GM19193 (cell line): ENCODE measurements around the gene DDIT3.

ENCODE experiments used
- POLR2A ChIP-seq: IDR thresholded peaks from 4 replicates; pipeline ENCODE4 v1.6.1; 2011; ENCODE audit not compliant: insufficient read depth, insufficient read length; ENCODE audit errors: extremely low read depth

The DDIT3 gene

DNA sequence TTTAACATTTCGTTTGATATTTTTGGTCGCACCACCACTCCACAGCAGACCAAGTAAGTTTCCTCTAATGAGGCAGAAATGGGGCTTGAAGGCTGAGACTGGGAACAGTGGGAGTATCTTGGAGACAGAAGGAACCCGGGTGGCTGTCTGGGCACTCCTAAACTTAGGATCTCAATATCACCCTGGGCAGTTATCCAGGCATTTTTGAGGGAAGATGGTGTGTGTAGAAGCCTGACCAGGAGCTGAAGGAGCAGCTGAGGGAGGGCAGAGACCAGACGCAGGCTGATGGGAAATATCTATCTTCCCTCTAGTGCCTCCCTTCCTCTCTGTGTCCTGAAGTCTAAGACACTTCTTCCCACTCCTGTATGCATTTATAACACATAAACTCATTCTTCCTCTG, 21.7 kb downstream of the DDIT3 start:
- TF ChIP-seq POLR2A = no peak

DNA sequence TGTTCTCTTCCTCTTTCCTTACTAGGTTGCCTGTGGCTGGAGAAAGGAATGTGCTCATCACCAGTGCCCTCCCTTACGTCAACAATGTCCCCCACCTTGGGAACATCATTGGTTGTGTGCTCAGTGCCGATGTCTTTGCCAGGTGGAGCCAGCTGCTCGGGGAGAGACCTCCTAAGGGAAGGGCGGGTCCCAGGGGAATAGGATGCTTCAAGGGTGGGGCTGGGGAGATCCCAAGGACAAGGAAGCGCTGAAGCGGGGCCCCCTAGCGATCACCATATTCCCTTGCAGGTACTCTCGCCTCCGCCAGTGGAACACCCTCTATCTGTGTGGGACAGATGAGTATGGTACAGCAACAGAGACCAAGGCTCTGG, 22.2 kb downstream of the DDIT3 start:
- TF ChIP-seq POLR2A = no peak

DNA sequence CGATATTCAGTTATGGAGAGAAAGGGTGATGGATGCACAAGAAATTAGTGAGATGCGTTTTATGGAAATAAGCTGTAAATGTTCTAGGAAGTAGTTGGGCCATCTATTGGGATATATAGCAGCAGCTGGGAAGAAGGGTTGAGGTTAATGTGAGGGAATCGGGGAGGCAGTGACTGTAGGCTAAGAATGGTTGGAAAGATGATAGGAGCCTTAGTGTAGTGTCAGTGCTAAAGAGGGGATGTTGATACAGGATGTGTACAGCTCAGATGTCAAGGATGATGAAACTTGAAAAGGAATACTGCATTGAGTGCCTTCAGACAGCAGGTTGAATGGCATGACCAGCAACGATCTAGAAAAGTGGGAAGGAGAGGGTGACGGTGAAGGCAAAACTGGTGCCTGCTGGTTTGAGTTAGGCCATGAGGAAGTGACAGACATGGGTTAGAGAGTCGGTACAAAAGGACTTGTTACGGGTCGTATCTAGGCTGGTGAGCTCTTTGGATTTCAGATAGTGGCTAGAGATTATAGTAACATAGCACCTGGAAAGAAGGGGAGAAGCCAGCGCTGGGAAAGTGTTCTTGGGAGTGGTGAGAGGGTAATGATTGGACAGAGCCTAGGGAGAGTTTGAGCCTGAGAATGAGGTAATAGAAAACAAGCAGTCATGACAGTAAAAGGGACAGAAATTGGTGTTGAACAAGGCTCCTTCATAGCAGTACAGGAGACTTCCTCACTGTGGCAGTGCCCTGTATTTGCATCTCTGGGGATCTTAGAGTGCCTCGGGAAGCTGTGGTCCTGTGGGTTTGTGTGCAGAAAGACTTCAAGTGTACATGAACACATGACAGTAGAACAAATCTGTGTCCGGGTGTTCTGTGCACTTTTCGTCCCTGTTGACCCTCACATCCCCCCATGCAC, 22.8 kb downstream of the DDIT3 start:
- TF ChIP-seq POLR2A = peak; percentile 25

DNA sequence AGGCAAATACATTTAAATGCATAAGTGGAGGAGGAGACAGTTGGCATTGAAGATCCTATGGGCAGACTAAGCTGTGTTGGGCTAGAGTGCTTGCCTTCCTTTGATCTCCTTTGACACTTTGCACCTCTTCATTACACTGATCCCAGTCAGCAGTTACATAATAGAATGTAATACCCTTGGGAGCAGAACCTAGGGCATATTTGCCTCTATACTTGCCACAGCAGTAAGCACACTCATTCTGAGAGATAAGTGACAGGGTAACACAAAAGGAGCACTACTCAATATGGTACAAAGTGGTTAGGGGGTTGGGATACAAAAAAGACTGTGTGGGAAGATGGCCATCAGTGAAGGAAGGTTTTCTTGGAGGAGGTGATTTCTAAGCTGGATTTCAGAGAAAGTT, 23.5 kb downstream of the DDIT3 start:
- TF ChIP-seq POLR2A = no peak

DNA sequence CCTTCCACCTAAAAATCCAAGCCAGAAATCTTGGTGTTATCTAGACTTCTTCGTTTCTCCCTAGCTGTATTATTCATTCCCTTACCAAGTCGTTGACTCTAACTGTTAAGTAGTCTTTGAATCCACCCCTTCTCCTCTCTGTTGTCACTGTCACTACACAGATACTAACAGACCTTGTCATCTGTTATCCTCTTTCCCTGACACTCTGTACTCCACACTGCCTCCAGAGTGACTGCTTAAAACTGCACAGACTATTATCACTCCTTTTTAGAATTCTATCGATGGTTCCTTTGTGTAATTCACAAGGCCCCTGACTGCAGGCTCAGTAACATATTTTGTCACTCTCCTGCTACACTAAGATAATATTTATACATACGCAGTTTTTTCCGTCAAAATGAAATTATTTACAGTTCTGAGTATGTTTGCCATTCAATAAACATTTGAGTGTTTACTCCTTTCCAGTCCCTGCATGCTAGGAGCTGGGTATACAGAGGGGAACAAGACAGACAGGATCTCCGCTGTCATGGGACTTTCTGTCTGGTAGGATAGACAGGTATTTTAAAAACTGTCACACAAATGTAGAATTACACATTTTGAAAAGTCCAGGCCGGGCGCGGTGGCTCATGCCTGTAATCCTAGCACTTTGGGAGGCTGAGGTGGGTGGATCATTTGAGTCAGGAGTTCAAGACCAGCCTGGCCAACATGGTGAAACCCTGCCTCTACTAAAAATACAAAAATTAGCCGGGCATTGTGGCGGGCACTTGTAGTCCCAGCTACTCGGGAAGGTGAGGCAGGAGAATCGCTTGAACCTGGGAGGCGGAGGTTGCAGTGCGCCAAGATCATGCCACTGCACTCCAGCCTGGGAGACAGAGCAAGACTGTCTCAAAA, 28.7 kb downstream of the DDIT3 start:
- TF ChIP-seq POLR2A = no peak

DNA sequence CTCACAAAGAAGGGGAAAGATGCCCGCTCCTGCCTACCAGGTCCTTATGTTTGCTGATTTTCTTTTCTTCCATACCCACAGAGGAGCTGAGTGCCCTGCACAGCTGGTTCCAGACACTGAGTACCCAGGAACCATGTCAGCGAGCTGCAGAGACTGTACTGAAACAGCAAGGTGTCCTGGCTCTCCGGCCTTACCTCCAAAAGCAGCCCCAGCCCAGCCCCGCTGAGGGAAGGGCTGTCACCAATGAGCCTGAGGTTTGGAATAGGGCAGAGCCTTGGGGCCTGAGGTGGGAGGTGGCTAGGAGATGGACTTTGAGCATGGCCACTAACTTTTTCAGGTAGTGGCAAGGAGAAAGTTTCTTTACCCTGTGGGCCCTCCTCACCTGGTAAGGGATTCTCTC, 30.2 kb downstream of the DDIT3 start:
- TF ChIP-seq POLR2A = no peak

DNA sequence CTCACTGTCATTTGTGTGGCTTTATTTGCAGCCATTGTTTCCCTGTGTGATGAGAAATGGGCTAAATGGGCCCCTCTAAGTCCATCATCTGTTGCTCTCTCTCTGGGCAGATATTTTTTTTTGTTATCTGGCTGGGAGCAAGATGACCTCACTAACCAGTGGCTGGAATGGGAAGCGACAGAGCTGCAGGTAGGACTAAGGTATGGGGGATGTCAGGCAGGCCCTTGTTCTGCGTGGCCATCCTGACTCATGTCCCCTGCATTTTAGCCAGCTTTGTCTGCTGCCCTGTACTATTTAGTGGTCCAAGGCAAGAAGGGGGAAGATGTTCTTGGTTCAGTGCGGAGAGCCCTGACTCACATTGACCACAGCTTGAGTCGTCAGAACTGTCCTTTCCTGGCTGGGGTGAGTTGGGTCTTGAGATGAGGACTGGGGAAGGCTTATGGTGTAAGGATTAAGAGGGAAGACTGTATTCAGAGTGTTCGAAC, 31.1 kb downstream of the DDIT3 start:
- TF ChIP-seq POLR2A = no peak

DNA sequence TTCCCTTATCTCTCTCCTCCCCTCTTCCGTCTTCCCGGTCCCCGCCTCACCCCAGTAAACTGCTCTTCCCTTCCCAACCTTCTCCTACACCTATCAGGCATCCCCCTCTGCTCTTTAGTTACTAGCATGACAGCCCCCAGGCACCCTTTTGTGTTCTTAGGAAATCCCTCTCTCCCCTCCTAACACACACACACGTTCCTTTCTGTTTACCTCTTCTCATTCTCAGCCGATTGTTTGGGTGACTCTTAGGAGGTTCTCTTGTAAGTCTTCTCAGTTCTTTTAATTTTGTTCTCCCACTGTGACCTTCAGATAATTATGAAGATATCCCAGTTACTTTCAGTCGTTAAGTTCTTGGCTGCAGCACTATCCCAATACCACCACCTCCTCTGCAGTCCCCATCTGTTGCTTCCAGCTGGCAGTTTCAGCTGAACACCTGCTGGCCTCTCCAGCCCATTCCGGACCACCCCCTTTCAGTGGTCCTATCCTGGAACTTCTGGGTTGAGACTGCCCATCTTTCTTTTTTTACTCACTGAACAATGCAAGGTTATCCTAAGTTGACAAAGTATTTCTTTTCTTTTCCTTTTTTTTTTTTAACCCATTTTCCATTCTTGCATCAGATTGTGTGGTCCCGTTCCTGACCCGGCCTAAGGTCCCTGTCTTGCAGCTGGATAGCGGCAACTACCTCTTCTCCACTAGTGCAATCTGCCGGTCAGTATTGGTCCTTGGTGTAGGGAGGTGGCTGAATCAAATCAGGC, 31.7 kb downstream of the DDIT3 start:
- no peak for TF ChIP-seq POLR2A

DNA sequence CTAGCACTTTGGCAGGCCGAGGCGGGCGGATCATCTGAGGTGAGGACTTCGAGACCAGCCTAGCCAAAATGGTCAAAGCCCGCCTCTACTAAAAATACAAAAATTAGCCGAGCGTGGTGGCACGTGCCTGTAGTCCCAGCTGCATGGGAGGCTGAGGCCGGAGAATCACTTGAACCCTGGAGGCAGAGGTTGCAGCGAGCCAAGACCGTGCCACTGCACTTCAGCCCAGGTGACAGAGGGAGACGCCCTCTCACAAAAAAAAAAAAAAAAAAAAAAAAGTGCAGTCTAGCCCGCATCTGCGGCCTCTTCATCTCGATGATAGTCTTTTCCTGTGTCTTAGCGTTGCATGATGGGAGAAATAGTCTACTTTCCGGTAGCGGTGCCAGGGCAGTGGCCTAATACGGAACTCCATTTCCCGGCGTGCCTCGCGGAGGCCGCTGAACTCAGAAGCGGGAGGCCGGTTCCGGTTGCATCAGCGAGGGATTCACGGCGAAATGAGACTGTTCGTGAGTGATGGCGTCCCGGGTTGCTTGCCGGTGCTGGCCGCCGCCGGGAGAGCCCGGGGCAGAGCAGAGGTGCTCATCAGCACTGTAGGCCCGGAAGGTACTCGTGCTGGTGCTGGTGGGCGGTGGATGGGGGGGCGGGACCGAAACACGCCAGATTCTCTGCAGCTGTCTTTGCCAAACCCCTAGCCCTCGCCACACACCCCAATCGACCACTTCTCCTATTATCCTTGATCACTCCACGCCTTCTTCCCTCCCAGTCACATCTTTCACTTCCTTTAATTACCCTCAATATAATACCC, 32.5 kb downstream of the DDIT3 start, which contains the start of gene MARS1:
Gene MARS1 (plus strand): TSS at position 472 of the 805 bp plus-strand sequence. CDS start 23 bp downstream, at position 495.
- peak; percentile 92 for TF ChIP-seq POLR2A

DNA sequence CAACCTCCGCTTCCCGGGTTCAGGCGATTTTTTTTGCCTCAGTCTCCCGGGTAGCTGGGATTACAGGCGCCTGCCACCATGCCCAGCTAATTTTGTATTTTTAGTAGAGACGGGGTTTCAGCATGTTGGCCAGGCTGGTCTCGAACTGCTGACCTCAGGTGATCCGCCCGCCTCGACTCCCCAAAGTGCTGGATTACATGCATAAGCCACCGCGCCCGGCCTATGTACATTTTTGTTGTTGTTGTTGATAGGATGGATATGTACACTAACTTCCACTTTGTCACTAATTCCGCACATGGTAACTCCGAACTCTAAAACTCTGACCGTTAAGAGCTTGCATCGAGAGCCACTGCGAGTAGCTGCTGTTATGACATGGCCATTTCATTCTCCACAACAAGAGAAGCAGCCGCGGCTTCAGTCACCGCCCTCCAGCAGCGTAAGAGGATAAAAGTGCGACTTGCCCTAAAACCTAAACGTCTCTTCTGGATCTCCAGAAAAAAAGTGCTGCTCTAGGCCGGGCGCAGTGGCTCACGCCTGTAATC, 33.2 kb downstream of the DDIT3 start:
- TF ChIP-seq POLR2A = no peak

DNA sequence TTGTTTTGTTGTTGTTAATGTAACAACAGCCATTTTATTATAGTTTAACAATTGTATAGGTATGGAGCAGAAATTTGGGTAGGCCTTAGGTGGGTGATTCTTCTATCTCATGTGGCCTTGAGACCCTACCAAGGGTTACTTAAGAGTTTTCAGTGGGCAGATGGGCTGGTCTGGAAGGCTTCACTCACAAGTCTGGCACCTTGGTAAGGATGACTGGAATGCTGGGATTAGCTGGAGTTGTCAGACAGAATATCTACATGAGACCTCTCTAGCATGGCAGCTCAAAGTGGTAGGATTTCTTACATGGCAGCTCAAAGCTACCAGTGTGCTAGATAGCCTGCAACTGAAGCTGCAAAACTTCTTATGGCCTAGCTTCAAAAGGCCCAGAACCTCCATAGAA, 34.6 kb downstream of the DDIT3 start:
- TF ChIP-seq POLR2A = no peak

DNA sequence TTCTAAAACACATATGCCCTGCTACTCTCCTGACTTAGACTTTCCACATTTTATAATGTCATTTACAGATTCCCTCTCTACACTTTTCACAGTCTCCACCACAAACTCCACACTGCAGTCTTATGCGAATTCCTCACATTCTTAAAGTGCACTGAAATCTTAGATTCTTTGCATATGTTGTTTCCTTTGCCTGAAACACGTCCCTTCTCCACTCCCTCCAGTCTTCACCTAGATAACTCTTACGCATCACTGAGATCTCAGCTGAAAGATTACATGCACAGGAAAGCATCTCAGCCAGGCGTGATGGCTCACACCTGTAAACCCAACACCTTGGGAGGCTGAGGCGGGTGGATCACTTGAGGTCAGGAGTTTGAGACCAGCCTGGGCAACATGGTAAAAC, 36.8 kb downstream of the DDIT3 start:
- no peak for TF ChIP-seq POLR2A

DNA sequence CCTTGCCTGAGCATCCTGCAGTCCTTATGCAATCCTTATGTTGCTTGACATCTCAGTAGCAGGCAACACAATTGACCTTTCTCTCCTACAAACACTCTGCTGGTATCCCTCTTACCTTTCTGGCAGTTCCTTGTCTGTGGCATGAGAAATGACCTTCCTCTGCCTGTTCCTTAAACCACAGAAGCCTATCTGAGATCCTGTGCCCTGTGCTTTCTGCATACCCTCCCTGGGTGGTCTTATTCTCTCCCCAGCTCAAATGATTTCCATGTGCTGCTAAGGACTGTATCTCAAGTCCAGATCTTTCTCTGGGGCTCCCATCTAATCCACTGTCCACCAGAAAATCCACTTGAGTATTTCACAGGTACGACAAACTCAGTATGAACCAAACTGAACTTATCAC, 38.6 kb downstream of the DDIT3 start:
- TF ChIP-seq POLR2A = no peak

DNA sequence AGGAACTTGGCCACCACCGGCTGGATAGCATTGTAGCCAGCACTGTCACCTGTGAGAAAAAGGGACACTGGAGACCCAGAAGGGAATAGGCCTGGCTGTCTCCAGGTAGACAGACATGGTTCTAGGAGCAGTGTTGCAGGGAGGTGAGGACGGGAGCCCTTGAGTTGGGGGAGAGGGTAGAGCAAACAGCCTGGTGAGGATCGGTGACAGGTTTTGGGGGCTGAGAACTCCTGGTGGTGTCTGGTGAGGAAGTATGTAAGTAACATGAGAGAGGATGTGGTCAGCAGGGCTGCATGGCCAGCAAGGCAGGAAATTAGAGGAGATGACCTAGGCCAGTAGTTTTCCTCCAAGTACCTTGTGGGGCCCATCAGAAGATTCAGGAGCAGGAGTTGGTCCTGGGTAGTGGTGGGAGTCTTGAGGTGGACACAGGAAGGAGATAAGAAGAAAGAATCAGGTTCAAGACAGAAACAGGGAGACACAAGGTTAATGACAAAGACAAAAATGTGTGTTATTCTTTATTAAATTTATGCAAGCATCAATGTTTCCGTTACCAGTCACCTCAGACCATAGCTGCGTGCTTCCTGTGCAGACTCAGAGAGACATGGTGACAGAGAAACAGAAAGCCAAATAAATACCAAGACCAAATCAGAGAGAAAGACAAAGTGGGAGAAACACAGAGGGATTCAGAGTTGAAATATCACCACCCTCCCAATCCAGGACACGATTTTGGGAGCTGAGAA, 40.8 kb downstream of the DDIT3 start, which contains the start of gene ARHGAP9:
Gene ARHGAP9 (minus strand): TSS at position 491 of the 740 bp plus-strand sequence. CDS start 460 bp downstream, at position 31.
- peak; percentile 49 for TF ChIP-seq POLR2A

DNA sequence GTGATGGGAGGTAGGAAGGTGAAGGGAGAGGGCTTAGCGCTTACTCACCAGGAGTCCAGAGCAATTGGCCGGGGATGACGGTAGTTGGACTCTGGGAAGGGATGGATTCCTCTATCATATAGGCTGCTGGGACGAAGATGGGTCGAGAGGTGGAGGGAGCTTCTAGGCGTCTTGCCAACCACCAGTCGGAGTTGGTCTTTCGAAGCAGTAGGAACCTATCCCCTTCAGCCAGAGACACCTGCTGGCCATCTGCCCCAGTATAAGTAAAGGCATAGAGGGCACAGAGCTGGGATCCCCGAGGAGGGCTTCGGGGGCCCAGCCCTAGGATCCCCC, 41.3 kb downstream of the DDIT3 start:
- no peak for TF ChIP-seq POLR2A
